ENCODE data around the gene SEPTIN5.

SEPTIN5 gene

DNA sequence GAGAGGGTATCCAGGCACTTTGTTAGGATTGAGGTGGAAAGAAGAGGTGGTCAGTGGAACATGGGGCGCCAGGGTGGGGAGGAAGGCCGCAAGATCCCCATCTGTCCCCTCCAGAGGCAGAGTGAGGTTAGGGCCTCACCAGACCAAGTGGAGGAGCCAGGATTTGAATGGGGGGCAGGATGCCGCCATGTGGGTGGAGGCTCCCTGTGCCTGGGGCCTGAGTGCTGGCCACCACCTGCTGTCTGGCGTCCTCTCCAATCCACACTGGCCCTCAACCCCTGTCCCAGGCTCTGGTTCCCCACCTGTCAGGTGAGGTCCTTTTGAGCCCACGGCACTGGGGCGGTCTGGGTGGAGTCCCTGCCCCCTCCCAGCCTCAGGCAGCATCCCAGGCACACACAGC lies 28.8 kb downstream of the SEPTIN5 start:
- no peak overlapping the region for H3K27ac ChIP-seq
- DNase-seq (ENCODE audit: low spot score), result no peak
- POLR2A ChIA-PET (ENCODE audit: low non-redundant PET), result no interaction called here
- CTCF ChIA-PET, result no interaction called here
- TF ChIP-seq, protein P1, sequence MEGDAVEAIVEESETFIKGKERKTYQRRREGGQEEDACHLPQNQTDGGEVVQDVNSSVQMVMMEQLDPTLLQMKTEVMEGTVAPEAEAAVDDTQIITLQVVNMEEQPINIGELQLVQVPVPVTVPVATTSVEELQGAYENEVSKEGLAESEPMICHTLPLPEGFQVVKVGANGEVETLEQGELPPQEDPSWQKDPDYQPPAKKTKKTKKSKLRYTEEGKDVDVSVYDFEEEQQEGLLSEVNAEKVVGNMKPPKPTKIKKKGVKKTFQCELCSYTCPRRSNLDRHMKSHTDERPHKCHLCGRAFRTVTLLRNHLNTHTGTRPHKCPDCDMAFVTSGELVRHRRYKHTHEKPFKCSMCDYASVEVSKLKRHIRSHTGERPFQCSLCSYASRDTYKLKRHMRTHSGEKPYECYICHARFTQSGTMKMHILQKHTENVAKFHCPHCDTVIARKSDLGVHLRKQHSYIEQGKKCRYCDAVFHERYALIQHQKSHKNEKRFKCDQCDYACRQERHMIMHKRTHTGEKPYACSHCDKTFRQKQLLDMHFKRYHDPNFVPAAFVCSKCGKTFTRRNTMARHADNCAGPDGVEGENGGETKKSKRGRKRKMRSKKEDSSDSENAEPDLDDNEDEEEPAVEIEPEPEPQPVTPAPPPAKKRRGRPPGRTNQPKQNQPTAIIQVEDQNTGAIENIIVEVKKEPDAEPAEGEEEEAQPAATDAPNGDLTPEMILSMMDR (conservative IDR thresholded peaks at IDR 0.05; ENCODE audit: low read depth), result no peak

DNA sequence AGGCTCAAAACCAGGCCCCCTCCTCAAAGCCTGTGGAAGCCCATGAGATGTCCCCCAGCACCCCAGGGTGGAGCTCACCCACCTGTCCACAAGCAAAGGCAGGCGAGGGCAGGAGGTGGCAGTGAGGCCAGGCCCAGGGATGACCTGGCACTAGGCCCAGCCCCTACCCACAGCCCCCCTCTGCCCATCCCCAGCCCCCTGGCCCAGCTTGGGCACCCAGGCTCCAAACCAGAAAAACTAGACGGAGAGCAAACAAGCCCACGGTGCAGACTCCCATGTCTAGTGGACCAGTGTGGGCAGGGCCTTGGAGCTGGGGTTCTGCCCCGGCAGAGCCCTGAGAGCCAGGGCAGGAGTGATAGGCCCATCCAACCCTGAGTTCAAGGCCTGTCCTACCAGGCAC lies 29.3 kb downstream of the SEPTIN5 start:
- ChIA-PET CTCF (no interaction called here), POLR2A (ENCODE audit: low non-redundant PET) (interaction anchor here (0.5 kb wide), 1 partner anchor 170 kb away, joined by 3 read pairs; no protein-coding TSS in a partner anchor)
- H3K27ac ChIP-seq, result no peak overlapping the region; the same call in 1 of the 2 replicates
- TF ChIP-seq, protein P1 (conservative IDR thresholded peaks at IDR 0.05; ENCODE audit: low read depth), result no peak
- no peak for DNase-seq (ENCODE audit: low spot score)

DNA sequence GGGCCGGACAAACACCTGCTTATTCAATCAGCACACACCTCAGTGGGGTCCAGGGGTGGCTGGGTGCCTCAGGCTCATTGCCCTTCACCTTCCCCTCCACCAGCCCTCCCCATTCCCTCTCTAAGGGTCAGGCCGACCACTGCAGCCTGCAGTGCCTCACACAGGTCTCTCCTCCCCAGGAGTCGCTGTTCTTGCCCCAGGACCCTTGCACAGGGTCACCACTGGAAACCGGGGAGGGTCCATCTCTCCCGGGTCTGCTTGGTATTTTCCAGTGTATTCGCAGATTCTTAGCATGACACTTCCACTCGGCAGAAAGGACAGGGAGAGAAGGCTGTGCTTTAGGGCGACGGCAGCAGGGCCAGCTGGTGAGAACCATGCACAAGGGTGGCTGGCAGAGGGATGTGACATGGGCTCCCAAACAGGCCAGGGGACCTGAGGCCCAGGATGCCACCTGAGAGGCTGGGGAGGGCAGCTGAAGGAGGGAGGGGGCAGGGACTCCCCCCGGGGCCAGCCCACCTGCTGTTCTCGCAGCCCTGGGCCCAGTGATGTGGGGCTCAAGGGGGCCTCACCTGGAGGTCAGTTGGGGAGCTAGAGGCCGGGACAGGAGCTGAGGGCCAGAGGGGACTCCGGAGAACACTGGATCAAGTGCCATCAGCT lies 30.2 kb downstream of the SEPTIN5 start:
- DNase-seq (ENCODE audit: low spot score), result no peak
- TF ChIP-seq, protein P1 (conservative IDR thresholded peaks at IDR 0.05; ENCODE audit: low read depth), result no peak
- H3K27ac ChIP-seq, result peak overlapping the region; percentile 27; the same call in 1 of the 2 replicates
- CTCF ChIA-PET, result no interaction called here
- POLR2A ChIA-PET (ENCODE audit: low non-redundant PET), result interaction anchor here (0.5 kb wide), 1 partner anchor 169 kb away, joined by 3 read pairs; no protein-coding TSS in a partner anchor

DNA sequence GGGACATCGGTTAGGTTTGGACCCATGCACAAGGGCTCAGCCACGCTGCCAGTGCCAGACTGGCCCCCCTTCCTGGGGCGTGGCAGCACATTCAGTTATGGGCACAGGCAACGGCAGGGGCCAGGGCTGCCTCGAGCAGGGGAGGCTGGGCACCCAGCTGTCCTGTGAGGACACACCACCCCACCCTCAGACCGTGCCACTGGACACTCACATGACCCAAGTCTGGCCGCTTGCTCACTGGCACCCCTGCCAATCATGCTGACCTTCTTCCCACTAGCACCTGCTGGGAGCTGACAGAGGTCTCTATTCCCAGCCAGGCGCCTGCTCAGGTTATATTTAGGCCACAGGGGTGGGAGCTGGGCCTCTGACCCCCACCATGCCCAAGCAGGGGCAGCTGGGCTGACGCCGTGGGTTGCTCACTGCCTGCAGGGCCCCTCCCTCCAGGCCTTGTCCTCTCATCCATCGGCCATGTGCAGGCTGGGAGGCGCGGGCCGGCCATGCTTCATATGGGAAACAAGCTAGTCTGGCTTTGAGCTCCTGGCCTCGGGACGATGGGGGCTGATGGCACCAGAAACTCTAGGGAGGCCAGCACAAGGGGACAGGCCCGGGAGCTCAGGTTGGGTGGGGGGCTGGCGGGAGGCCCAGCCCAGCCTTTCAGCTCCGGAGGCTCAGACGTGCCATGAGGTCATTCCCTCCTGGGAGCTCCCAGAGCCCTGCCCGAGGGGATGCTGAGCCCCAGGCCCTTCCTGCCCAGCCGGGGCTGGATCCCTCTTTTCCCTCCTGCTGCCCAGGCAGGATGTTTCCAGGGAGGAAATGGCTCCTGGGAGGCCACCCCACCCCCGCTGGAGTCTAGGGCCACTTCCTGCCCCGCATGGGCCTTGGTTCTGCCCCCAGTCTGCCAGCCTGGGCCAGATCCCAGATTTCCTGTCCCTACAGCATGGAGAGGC lies 31.1 kb downstream of the SEPTIN5 start:
- DNase-seq (ENCODE audit: low spot score), result no peak
- H3K27ac ChIP-seq, result peak overlapping the region; percentile 27
- TF ChIP-seq, protein P1 (conservative IDR thresholded peaks at IDR 0.05; ENCODE audit: low read depth), result no peak
- CTCF ChIA-PET, result interaction anchor here (2.0 kb wide), 1 partner anchor 11 kb away, joined by 12 read pairs; no protein-coding TSS in a partner anchor
- POLR2A ChIA-PET (ENCODE audit: low non-redundant PET), result no interaction called here

DNA sequence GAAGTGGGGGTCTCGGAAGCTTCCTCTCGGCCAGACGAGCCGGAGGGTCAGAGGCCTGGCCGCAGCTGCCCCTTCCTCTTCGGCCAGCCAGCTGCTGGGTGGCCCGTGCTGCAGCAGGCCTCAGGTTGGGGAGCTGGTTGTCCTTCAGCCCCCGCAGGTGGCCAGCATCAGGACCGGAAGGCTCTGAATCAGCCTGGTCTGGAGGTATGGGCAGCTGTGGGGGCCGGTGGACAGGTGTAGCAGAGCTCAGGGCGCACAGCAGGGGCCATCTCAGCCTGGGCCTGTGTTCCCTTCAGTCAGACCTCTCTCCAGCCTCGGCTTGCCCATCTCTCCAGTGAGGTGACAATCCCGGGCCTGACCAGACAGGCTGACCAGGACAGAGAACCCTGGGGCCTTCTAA lies 32.4 kb downstream of the SEPTIN5 start:
- TF ChIP-seq, protein P1 (conservative IDR thresholded peaks at IDR 0.05; ENCODE audit: low read depth), result no peak
- ChIA-PET POLR2A (ENCODE audit: low non-redundant PET) (no interaction called here), CTCF (interaction anchor here (0.6 to 2.0 kb wide), 2 partner anchors 10 to 66 kb away, joined by 4 to 12 read pairs; no protein-coding TSS in a partner anchor)
- no peak for DNase-seq (ENCODE audit: low spot score)
- H3K27ac ChIP-seq, result no peak overlapping the region

DNA sequence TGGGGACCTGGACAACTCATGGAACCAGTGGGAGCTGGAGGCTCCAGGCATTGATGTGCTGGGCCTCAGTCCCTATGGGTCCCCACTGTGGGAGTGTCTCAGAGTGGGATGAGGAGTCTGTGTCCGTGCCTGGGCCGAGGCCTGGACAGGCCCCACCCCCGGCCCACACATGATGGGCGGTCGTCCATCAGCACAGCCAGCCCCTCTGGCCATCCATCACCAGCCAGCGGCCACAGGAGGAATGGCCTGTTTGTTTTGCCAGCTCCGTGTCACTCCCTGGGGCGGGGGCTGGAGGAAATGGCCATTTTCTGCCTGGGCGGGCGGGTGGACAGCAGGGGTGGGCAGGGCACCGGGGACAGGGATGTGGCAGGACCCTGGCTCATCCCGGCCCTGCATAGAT lies 33.2 kb downstream of the SEPTIN5 start:
- DNase-seq (ENCODE audit: low spot score), result no peak
- POLR2A ChIA-PET (ENCODE audit: low non-redundant PET), result no interaction called here
- CTCF ChIA-PET, result no interaction called here
- TF ChIP-seq, protein P1 (conservative IDR thresholded peaks at IDR 0.05; ENCODE audit: low read depth), result no peak
- no peak overlapping the region for H3K27ac ChIP-seq

All from RWPE1 (cell line).